GM19468 (cell line): ENCODE results near the gene CALML3.

ENCODE experiments used
- ATAC-seq: cut with Tn5 transposase; IDR thresholded peaks from one replicate; pipeline ENCODE4 v1.9.1; 2021; ENCODE audit warnings: mild to moderate bottlenecking, moderate library complexity, moderate number of reproducible peaks; ENCODE audit not compliant: unreplicated experiment; ENCODE audit errors: extremely low read depth

Gene CALML3

GRCh38 chr10:5536486-5537081 is 11.8 kb downstream of the CALML3 start:
- ATAC-seq, result no peak

GRCh38 chr10:5537684-5538083 is 12.9 kb downstream of the CALML3 start:
- no peak for ATAC-seq

- ATAC-seq, result no peak
These were observed 13.7 kb downstream of the CALML3 start for GRCh38 chr10:5538446-5538845.

GRCh38 chr10:5538892-5539651 is 14.3 kb downstream of the CALML3 start:
- no peak for ATAC-seq

GRCh38 chr10:5540080-5540479 is 15.3 kb downstream of the CALML3 start:
- ATAC-seq, result no peak

- no peak for ATAC-seq
These were observed 16.1 kb downstream of the CALML3 start for GRCh38 chr10:5540891-5541290.

GRCh38 chr10:5542100-5542499 is 17.3 kb downstream of the CALML3 start:
- no peak for ATAC-seq

- no peak for ATAC-seq
These were observed 18.9 kb downstream of the CALML3 start for GRCh38 chr10:5543623-5544022.

GRCh38 chr10:5544216-5544805 is 19.6 kb downstream of the CALML3 start:
- ATAC-seq, result no peak

- no peak for ATAC-seq
These were observed 20.2 kb downstream of the CALML3 start for GRCh38 chr10:5545011-5545410.

GRCh38 chr10:5545426-5545777 is 20.6 kb downstream of the CALML3 start:
- ATAC-seq, result no peak

- ATAC-seq, result no peak
These were observed 21.3 kb downstream of the CALML3 start for GRCh38 chr10:5545778-5546710.

GRCh38 chr10:5546891-5547680 is 22.3 kb downstream of the CALML3 start:
- ATAC-seq, result no peak

GRCh38 chr10:5547681-5547930 is 22.8 kb downstream of the CALML3 start:
- ATAC-seq, result no peak

GRCh38 chr10:5547931-5548660 is 23.3 kb downstream of the CALML3 start:
- ATAC-seq, result no peak

- ATAC-seq, result no peak
These were observed 24.9 kb downstream of the CALML3 start for GRCh38 chr10:5549462-5550249.

GRCh38 chr10:5550250-5550545 is 25.4 kb downstream of the CALML3 start:
- no peak for ATAC-seq

- ATAC-seq, result no peak
These were observed 26.1 kb downstream of the CALML3 start for GRCh38 chr10:5550621-5551530.
